Small intestine (tissue), 7 donors: ENCODE measurements around the gene TREH. TPM values are rescaled to one million over a fixed set of nuclear protein-coding genes. Genes with fewer than 3 reads are reported as not detected.

Experiments used
- DNase-seq, 2 donors: peaks; one replicate each; pipeline versions ENCODE4 v3.0.0 to v3.0.0-alpha.2; 2013
- FAIRE-seq: peaks from 2 replicates; lab custom pipeline; 2012; peaks lifted over from hg19 to GRCh38; lab: Jason Lieb, UNC
- H3K27ac ChIP-seq, 3 donors: one replicate each; pipeline ENCODE4 v1.5.1; 2013; ENCODE audit warnings: low read length in 2 of 3, mild to moderate bottlenecking in 2 of 3, control low read depth in 1 of 3, inconsistent platforms in 1 of 3, low read depth in 1 of 3, moderate library complexity in 1 of 3
- H3K27me3 ChIP-seq, 3 donors: one replicate each; pipeline ENCODE4 v1.6.1; 2013; ENCODE audit warnings: low read length in 3 of 3, inconsistent platforms in 1 of 3; ENCODE audit not compliant: control insufficient read depth in 3 of 3, insufficient read depth in 3 of 3
- H3K36me3 ChIP-seq, 3 donors: one replicate each; pipeline ENCODE4 v1.6.1; 2013; ENCODE audit warnings: low read length in 3 of 3, inconsistent platforms in 1 of 3, low read depth in 1 of 3, mild to moderate bottlenecking in 1 of 3, moderate library complexity in 1 of 3; ENCODE audit not compliant: control insufficient read depth in 3 of 3, insufficient read depth in 2 of 3
- H3K4me1 ChIP-seq, 3 donors: one replicate each; pipeline ENCODE4 v1.6.1; 2013; ENCODE audit warnings: low read length in 2 of 3, inconsistent platforms in 1 of 3, low read depth in 1 of 3, mild to moderate bottlenecking in 1 of 3, moderate library complexity in 1 of 3; ENCODE audit not compliant: control insufficient read depth in 3 of 3, insufficient read depth in 2 of 3
- H3K4me3 ChIP-seq, 3 donors: one replicate each; pipeline ENCODE4 v1.5.1; 2013; ENCODE audit warnings: low read length in 3 of 3, control low read depth in 1 of 3, inconsistent platforms in 1 of 3, low read depth in 1 of 3, mild to moderate bottlenecking in 1 of 3, moderate library complexity in 1 of 3
- H3K9me3 ChIP-seq, 2 donors: one replicate each; pipeline ENCODE4 v1.6.1; 2013; ENCODE audit warnings: low read depth in 1 of 2, low read length in 1 of 2; ENCODE audit not compliant: control insufficient read depth in 2 of 2, insufficient read depth in 1 of 2
- WGBS, 3 donors: extraction: QIAGEN DNeasy Blood & Tissue Kit; methylation state at CpG; one replicate each; pipeline ENCODE4 v1.1.7; 2013; 5-methylcytosine and 5-hydroxymethylcytosine counted together
- polyA plus RNA-seq, 4 donors: library from polyadenylated mRNA; stranded (reverse) in 3 of 4; unstranded in 1 of 4; fragments of 200-250 nt in 3 of 4; fragments of 120-200 nt in 1 of 4; gene quantifications; one replicate each; pipeline versions ENCODE4 v1.2.1 to v1.2.3, GENCODE V29; 2013
- donor health status: healthy with polysubstance abuse.
- donor health status: control.
- donor health status: control.
- donor health status: Bipolar disorder and iron deficiency.
- donor health status: healthy.

The TREH gene
- polyA plus RNA-seq, 4 donors: 14.6 to 102 (median 76.3) TPM

GRCh38 chr11:118631142-118631909 is 48.1 kb downstream of the TREH start:
- H3K27ac ChIP-seq: peak overlapping the region in 2 of 3 donors; percentile 16 to 32
- DNase-seq (peak; percentile 55 to 65), FAIRE-seq (no peak)
- peaks cover 0 to 62% (median 0%) of the 10 kb centered on the region in 3 donors for H3K36me3 ChIP-seq
- H3K9me3 ChIP-seq: no peaks in the 10 kb centered on the region
- no peak overlapping the region for H3K4me3 ChIP-seq
- H3K27me3 ChIP-seq: no peaks in the 10 kb centered on the region
- H3K4me1 ChIP-seq: peaks cover 4 to 60% (median 4%) of the 10 kb centered on the region in 3 donors
- 39 to 77% (median 64%) methylated on average over 14 of the region's 14 CpGs for WGBS, 3 donors

GRCh38 chr11:118629761-118630661 is 49.4 kb downstream of the TREH start:
- WGBS, 3 donors: 20 to 66% (median 36%) methylated on average over 6 of the region's 6 CpGs
- Histone ChIP-seq H3K27ac (no peak overlapping the region), H3K4me1 (peaks cover 4 to 52% (median 11%) of the 10 kb centered on the region in 3 donors), H3K4me3 (peak overlapping the region in 2 of 3 donors; percentile 14 to 28), H3K36me3 (peaks cover 0 to 58% (median 0%) of the 10 kb centered on the region in 3 donors), H3K9me3 (no peaks in the 10 kb centered on the region), H3K27me3 (no peaks in the 10 kb centered on the region)
- DNase-seq (peak; percentile 41 to 89), FAIRE-seq (no peak)

DNA sequence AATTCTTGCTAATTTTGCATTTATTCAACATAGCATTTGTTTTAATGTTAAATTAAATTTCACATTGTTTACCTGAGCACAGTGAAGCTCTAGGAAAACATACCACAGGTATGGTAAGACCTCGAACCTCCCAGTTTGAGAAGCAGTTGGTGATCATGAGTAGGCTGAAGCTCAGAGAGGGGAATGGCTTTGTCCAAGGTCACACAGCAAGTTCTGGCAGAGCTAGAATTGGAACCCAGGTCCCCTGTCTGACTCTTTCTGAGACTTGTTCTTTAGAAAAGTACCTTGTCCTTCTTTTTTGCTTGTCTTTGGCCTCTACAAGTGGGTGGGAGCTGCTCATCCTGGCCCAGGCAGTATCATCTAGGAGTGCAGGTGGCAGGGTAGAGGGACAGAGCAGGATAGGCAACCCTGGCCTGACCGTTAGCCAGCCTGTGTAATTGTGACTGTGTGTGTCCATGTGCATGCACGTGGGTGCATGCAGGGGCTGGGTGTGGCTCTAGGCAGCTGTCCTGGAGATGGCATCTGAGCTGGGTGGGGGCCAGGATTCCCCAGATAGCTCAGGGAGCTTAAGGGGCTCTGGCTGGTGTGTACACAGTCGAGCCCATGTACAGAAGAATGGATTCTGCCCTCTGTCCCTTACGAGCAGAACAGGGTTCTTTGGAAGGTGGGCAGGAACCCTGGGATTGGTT is 50.4 kb downstream of the TREH start:
- H3K27me3 ChIP-seq: no peaks in the 10 kb centered on the region
- H3K36me3 ChIP-seq: peaks cover 0 to 64% (median 0%) of the 10 kb centered on the region in 3 donors
- FAIRE-seq: no peak
- DNase-seq: no peak
- H3K4me1 ChIP-seq: peaks cover 4 to 44% (median 8%) of the 10 kb centered on the region in 3 donors
- H3K4me3 ChIP-seq: no peak overlapping the region
- H3K9me3 ChIP-seq: no peaks in the 10 kb centered on the region
- no peak overlapping the region for H3K27ac ChIP-seq
- 26 to 52% (median 32%) methylated on average over 5 of the region's 5 CpGs for WGBS, 3 donors

- peaks cover 4 to 38% (median 7%) of the 10 kb centered on the region in 3 donors for H3K4me1 ChIP-seq
- no peaks in the 10 kb centered on the region for H3K27me3 ChIP-seq
- no peak for DNase-seq
- 91 to 95% (median 91%) methylated on average over 13 of the region's 13 CpGs for WGBS, 3 donors
- H3K27ac ChIP-seq: no peak overlapping the region
- FAIRE-seq: no peak
- H3K9me3 ChIP-seq: no peaks in the 10 kb centered on the region
- H3K4me3 ChIP-seq: no peak overlapping the region
- peaks cover 0 to 62% (median 0%) of the 10 kb centered on the region in 3 donors for H3K36me3 ChIP-seq
Observed at GRCh38 chr11:118628432-118628831, 51.0 kb downstream of the TREH start.

GRCh38 chr11:118628031-118628430 is 51.4 kb downstream of the TREH start:
- H3K27me3 ChIP-seq: no peaks in the 10 kb centered on the region
- WGBS, 3 donors: 94 to 95% (median 95%) methylated on average over 20 of the region's 20 CpGs
- FAIRE-seq (no peak), DNase-seq (no peak)
- peaks cover 0 to 62% (median 0%) of the 10 kb centered on the region in 3 donors for H3K36me3 ChIP-seq
- no peak overlapping the region for H3K4me3 ChIP-seq
- H3K9me3 ChIP-seq: no peaks in the 10 kb centered on the region
- peaks cover 4 to 36% (median 7%) of the 10 kb centered on the region in 3 donors for H3K4me1 ChIP-seq
- H3K27ac ChIP-seq: no peak overlapping the region

GRCh38 chr11:118627566-118627965 is 51.9 kb downstream of the TREH start:
- Histone ChIP-seq H3K4me3 (no peak overlapping the region), H3K27me3 (no peaks in the 10 kb centered on the region), H3K4me1 (peaks cover 4 to 38% (median 7%) of the 10 kb centered on the region in 3 donors), H3K27ac (no peak overlapping the region), H3K9me3 (no peaks in the 10 kb centered on the region), H3K36me3 (peaks cover 0 to 59% (median 0%) of the 10 kb centered on the region in 3 donors)
- 93 to 96% (median 94%) methylated on average over 10 of the region's 10 CpGs for WGBS, 3 donors
- FAIRE-seq (no peak), DNase-seq (no peak)

DNA sequence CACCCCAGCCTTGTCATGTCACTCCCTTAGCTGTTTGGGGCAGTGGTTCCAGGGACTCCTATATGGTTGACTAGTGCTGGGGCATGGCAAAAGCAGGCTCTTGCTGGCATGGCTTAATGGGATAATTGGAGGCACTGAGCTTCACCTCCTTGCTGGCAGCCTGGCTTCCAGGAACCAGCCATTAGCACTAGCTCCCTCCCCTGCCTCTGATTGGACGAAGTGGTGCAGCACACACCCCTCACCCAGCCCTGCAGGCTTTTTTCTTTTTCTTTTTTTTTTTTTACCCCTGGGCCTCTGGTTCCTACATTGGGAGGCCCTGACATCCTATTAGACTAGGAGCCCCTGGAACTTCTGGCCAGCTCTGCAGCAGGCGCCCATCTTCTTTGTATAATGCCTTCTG is 53.5 kb downstream of the TREH start:
- 58 to 74% (median 71%) methylated on average over 2 of the region's 2 CpGs for WGBS, 3 donors
- no peak for DNase-seq

More for the DNA sequence above, 53.5 kb downstream of the TREH start:
- Histone ChIP-seq H3K27me3 (no peaks in the 10 kb centered on the region), H3K4me3 (no peak overlapping the region), H3K27ac (no peak overlapping the region), H3K36me3 (peaks cover 0 to 43% (median 0%) of the 10 kb centered on the region in 3 donors), H3K9me3 (no peaks in the 10 kb centered on the region), H3K4me1 (peaks cover 2 to 31% (median 12%) of the 10 kb centered on the region in 3 donors)
- no peak for FAIRE-seq
